RWPE2 (cell line): Measurements from ENCODE around the gene HS6ST1.
"Not testable (repeated sequence)": the region's sequence is repeated elsewhere in the genome, so short reads cannot be mapped to it uniquely, and the experiment has no call there.

ENCODE experiments used
- ATAC-seq: fragments of 200-7000 bp; cut with Tn5 transposase; 3 replicates; pipeline ENCODE4 v1.9.1; 2021; ENCODE audit warnings: low read depth
- DNase-seq: peaks from one replicate; pipeline ENCODE4 v3.0.0-alpha.2; 2020; ENCODE audit warnings: low spot score
- H3K27ac ChIP-seq: fragments of 450-650 bp; 2 replicates; pipeline ENCODE4 v1.5.1; 2017; ENCODE audit warnings: mild to moderate bottlenecking; ENCODE audit not compliant: poor library complexity, severe bottlenecking
- H3K27me3 ChIP-seq: fragments of 250-450 bp; sonication (Bioruptor Pico); 2 replicates; pipeline ENCODE4 v1.5.1; 2021; ENCODE audit warnings: mild to moderate bottlenecking, moderate library complexity; ENCODE audit not compliant: insufficient read depth, poor library complexity, severe bottlenecking
- H3K36me3 ChIP-seq: fragments of 250-450 bp; sonication (Bioruptor Pico); 2 replicates; pipeline ENCODE4 v1.5.1; 2020; ENCODE audit warnings: low read depth, mild to moderate bottlenecking, moderate library complexity
- H3K4me1 ChIP-seq: fragments of 250-450 bp; sonication (Bioruptor Pico); 2 replicates; pipeline ENCODE4 v1.5.1; 2021; ENCODE audit warnings: mild to moderate bottlenecking, moderate library complexity; ENCODE audit not compliant: insufficient read depth, poor library complexity, severe bottlenecking
- H3K4me3 ChIP-seq: fragments of 250-450 bp; sonication (Bioruptor Pico); 2 replicates; pipeline ENCODE4 v1.5.1; 2021; ENCODE audit warnings: mild to moderate bottlenecking, moderate library complexity; ENCODE audit not compliant: severe bottlenecking
- H3K9me3 ChIP-seq: fragments of 250-450 bp; sonication (Bioruptor Pico); 2 replicates; pipeline ENCODE4 v1.5.1; 2021; ENCODE audit warnings: mild to moderate bottlenecking, moderate library complexity; ENCODE audit not compliant: severe bottlenecking
- TF ChIP-seq, protein P1 (sequence below): fragments of 450-650 bp; IDR thresholded peaks from one replicate; pipeline ENCODE4 v1.5.1; 2017; ENCODE audit warnings: mild to moderate bottlenecking, moderate library complexity; ENCODE audit not compliant: poor library complexity, severe bottlenecking

HS6ST1 gene

DNA sequence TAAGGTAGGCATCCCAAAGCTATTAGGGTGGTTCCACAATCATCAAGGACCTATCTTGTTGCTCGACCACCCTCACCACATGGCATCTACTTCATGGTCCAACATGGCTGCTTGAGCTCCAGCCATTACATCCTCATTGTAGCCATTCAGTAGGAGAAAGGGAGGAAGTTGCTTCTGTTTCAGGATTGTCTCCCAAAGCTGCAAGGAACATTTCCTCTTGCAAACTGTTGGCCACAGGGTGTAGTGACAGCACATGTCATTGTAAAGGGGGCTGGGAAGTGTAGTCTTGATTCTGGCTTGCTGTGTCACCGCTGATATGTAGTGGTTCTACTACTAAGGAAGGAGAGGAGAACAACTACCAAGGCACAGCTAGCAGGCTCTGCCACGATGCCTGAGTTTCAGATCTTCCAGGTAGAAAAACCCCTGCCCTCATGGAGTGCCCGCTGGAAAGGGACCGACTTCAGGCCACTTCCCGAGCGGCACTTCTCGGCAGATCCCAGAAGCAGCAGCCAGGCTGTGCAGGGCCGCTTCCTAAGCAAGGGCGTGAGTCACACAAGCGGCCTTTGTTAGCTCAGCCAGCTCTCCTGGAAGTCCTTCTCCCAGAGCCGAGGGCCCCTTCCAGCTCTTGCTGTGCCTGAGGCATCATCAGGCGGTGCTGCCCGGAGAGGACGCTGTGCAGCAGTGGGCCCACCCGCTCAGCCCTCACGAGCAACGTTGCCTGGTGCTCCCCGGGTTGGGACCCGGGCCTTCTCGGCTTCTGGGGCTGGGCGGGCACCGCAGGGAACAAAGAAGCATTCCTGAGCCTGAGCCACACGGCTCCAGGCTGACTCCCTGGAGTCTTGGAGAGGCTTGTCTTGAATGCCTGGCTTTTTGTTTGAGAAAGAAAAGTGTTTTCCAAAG is 58.2 kb downstream of the HS6ST1 start:
- Histone ChIP-seq H3K27ac (no peak overlapping the region), H3K9me3 (no peaks in the 10 kb centered on the region), H3K4me3 (no peak overlapping the region), H3K36me3 (no peaks in the 10 kb centered on the region), H3K4me1 (peaks cover 5% of the 10 kb centered on the region), H3K27me3 (no peaks in the 10 kb centered on the region)
- peak; percentile 75 for DNase-seq
- TF ChIP-seq, protein P1, sequence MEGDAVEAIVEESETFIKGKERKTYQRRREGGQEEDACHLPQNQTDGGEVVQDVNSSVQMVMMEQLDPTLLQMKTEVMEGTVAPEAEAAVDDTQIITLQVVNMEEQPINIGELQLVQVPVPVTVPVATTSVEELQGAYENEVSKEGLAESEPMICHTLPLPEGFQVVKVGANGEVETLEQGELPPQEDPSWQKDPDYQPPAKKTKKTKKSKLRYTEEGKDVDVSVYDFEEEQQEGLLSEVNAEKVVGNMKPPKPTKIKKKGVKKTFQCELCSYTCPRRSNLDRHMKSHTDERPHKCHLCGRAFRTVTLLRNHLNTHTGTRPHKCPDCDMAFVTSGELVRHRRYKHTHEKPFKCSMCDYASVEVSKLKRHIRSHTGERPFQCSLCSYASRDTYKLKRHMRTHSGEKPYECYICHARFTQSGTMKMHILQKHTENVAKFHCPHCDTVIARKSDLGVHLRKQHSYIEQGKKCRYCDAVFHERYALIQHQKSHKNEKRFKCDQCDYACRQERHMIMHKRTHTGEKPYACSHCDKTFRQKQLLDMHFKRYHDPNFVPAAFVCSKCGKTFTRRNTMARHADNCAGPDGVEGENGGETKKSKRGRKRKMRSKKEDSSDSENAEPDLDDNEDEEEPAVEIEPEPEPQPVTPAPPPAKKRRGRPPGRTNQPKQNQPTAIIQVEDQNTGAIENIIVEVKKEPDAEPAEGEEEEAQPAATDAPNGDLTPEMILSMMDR: no peak
- ATAC-seq: peak; percentile 99

DNA sequence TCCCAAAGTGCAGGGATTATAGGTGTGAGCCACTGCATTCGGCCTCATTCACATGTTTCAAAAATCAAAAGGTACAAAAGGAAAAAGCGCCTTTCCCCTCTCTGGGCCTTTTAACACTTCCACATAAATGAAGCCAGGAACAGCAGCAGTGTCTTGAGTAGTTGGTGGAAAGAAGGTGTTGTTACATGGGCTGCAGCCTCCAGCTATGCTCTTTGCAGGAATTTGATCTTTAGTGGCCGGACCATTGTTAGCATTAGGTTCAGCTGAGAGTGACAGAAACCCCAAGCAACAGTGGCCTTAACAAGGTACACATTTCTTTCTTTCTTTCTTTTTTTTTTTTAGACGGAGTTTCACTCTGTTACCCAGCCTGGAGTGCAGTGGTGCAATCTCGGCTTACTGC is 59.1 kb downstream of the HS6ST1 start:
- no peak for DNase-seq
- H3K9me3 ChIP-seq: no peaks in the 10 kb centered on the region

DNA sequence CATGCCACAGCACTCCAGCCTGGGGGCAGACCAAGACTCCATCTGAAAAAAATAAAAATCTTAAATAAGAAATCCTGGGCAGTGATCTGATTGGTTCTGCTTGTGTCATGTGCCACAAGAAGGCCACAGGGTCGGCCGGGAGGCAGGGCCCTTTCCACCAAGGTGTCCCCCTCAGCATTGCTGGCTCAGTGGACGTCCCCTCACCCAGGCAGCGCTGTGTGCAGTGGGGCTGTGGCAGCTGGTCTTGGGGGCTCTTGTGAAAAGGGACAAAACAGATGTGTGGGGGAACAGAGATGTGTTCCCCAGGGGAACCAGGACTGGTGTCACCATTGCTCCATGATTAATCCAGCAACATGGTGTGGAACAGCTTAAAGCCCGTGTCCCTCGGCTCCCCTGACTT is 60.5 kb downstream of the HS6ST1 start:
- Histone ChIP-seq H3K9me3 (no peaks in the 10 kb centered on the region), H3K27ac (no peak overlapping the region), H3K4me1 (peaks cover 5% of the 10 kb centered on the region), H3K4me3 (no peak overlapping the region), H3K36me3 (no peaks in the 10 kb centered on the region), H3K27me3 (no peaks in the 10 kb centered on the region)
- no peak for DNase-seq
- TF ChIP-seq, protein P1: no peak
- ATAC-seq: no peak

More for the DNA sequence above, 59.1 kb downstream of the HS6ST1 start:
- Histone ChIP-seq H3K27me3 (no peaks in the 10 kb centered on the region), H3K4me1 (peaks cover 5% of the 10 kb centered on the region), H3K36me3 (no peaks in the 10 kb centered on the region), H3K27ac (no peak overlapping the region), H3K4me3 (no peak overlapping the region)
- no peak for ATAC-seq
- TF ChIP-seq, protein P1: no peak

DNA sequence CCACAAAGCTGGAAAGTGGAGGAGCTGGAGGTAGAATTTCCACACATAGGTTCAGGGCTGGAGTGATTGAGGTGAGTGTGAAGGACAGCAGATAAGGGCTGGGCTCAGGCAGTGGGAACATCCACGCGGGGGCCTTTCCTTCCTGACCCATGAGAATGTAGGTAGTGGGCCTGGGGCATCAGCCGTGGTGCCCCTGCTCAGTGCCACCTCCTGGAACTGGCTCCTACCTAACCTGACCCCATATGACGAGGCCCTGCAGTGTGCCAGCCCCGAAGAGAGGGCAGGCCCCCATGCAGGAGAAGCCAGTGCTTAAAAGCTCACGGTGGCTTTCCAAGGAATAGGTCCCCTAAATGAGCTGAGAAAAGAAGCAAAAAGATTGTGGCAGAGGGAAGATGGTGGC is 66.2 kb downstream of the HS6ST1 start:
- no peaks in the 10 kb centered on the region for H3K4me1 ChIP-seq
- H3K36me3 ChIP-seq: no peaks in the 10 kb centered on the region
- ATAC-seq (no peak), DNase-seq (no peak)
- TF ChIP-seq, protein P1: no peak
- H3K27me3 ChIP-seq: no peaks in the 10 kb centered on the region
- no peak overlapping the region for H3K27ac ChIP-seq
- no peak overlapping the region for H3K4me3 ChIP-seq
- no peaks in the 10 kb centered on the region for H3K9me3 ChIP-seq

DNA sequence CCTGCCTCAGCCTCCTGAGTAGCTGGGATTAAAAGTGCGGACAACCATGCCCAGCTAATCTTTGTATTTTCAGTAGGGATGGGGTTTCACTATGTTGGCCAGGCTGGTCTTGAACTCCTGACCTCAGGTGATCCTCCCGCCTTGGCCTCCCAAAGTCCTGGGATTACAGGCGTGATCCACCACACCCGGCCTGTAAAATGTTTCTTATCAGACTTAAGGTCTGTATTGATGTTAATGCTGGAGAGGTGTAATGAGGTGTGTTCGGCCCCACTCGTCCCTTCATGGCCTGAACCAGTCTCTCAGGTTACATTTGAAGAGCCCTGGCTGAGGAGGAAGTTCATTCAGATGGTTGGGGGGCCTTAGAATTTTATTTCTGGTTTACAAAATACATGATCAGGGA is 66.6 kb downstream of the HS6ST1 start:
- not testable (repeated sequence) for H3K4me3 ChIP-seq, H3K9me3 ChIP-seq, H3K4me1 ChIP-seq, H3K27ac ChIP-seq, ATAC-seq, H3K27me3 ChIP-seq, DNase-seq, H3K36me3 ChIP-seq
